PC-9 (cell line): ENCODE measurements around the gene NTF3. TPM values are rescaled to one million over a fixed set of nuclear protein-coding genes. Genes with fewer than 3 reads are reported as not detected.

Source experiments
- BruUV-seq: library from RNA; stranded (reverse); fragments of 400-500 nt; replicated peaks from 2 replicates; lab custom pipeline; 2021; lab: Mats Ljungman, UMichigan
- CTCF ChIA-PET: fragments of 300-600 bp; sonication (Branson Sonifier 250); formaldehyde crosslinking; loops from one replicate; lab custom pipeline; 2022; ENCODE audit warnings: antibody characterized with exemption; lab: Charles Lee
- POLR2A ChIA-PET: fragments of 300-600 bp; sonication (Branson Sonifier 250); formaldehyde crosslinking; loops from one replicate; lab custom pipeline; 2022; ENCODE audit warnings: antibody characterized with exemption; ENCODE audit not compliant: unreplicated experiment; lab: Charles Lee
- DNase-seq, 2 experiments: peaks; one replicate each; pipeline versions ENCODE4 v3.0.0 to v3.0.0-alpha.2; 2015 to 2022; ENCODE audit warnings: mixed read lengths in 1 of 2
- H2AFZ ChIP-seq: fragments of 200-600 bp; sonication (generic); 2 replicates; pipeline ENCODE4 v1.8.1; 2017; ENCODE audit warnings: antibody characterized with exemption
- H3F3A ChIP-seq: fragments of 200-600 bp; sonication (generic); 2 replicates; pipeline ENCODE4 v1.8.1; 2017; ENCODE audit warnings: antibody characterized with exemption, mild to moderate bottlenecking, low read depth; ENCODE audit not compliant: insufficient read depth
- H3K27ac ChIP-seq: fragments of 200-600 bp; sonication (generic); 2 replicates; pipeline ENCODE4 v1.6.1; 2016; ENCODE audit warnings: mixed run types
- H3K27me3 ChIP-seq: fragments of 200-600 bp; sonication (generic); 2 replicates; pipeline ENCODE4 v1.6.1; 2016; ENCODE audit warnings: low read depth, mixed run types; ENCODE audit not compliant: insufficient read depth
- H3K36me3 ChIP-seq: fragments of 200-600 bp; sonication (generic); 2 replicates; pipeline ENCODE4 v1.6.1; 2016; ENCODE audit warnings: low read depth, mixed run types
- H3K4me1 ChIP-seq: fragments of 200-600 bp; sonication (generic); replicated peaks from 2 replicates; pipeline ENCODE4 v1.6.1; 2016; ENCODE audit warnings: mixed run types; ENCODE audit not compliant: insufficient read depth
- H3K4me2 ChIP-seq: fragments of 200-600 bp; sonication (generic); 2 replicates; pipeline ENCODE4 v1.6.1; 2017; ENCODE audit warnings: mixed run types
- H3K4me3 ChIP-seq: fragments of 200-600 bp; sonication (generic); 2 replicates; pipeline ENCODE4 v1.6.1; 2016; ENCODE audit warnings: mixed run types
- H3K79me2 ChIP-seq: fragments of 200-600 bp; sonication (generic); 2 replicates; pipeline ENCODE4 v1.6.1; 2017; ENCODE audit warnings: low read depth, mixed run types
- H3K9me2 ChIP-seq: fragments of 200-600 bp; sonication (generic); 2 replicates; pipeline ENCODE4 v1.8.1; 2017; ENCODE audit warnings: mild to moderate bottlenecking; ENCODE audit not compliant: insufficient read depth
- H3K9me3 ChIP-seq: fragments of 200-600 bp; sonication (generic); 2 replicates; pipeline ENCODE4 v1.8.1; 2016; ENCODE audit warnings: low read depth; ENCODE audit not compliant: insufficient read depth
- H4K20me1 ChIP-seq: fragments of 200-600 bp; sonication (generic); 2 replicates; pipeline ENCODE4 v1.8.1; 2017; ENCODE audit not compliant: insufficient read depth
- EZH2 ChIP-seq: fragments of 200-600 bp; sonication (generic); IDR thresholded peaks from 2 replicates; pipeline ENCODE4 v1.8.0; 2017; ENCODE audit warnings: antibody characterized with exemption, low read depth
- intact Hi-C: fragments of 100-400 bp; cut with micrococcal nuclease; formaldehyde crosslinking; loops from one replicate; pipeline ENCODE4 v1.10.0; 2022; ENCODE audit not compliant: unreplicated experiment
- total RNA-seq: library from RNA; stranded (reverse); gene quantifications from 2 replicates; pipeline ENCODE4 v1.2.3, GENCODE V29; 2021
- TF ChIP-seq, protein P1 (sequence below): fragments of 200-600 bp; sonication (generic); conservative IDR thresholded peaks from 2 replicates; pipeline ENCODE4 v1.6.1; 2017; ENCODE audit warnings: mixed run types, antibody characterized with exemption, mild to moderate bottlenecking, moderate library complexity

Gene NTF3
- total RNA-seq, 1 experiment from 2014 or later: not detected

DNA sequence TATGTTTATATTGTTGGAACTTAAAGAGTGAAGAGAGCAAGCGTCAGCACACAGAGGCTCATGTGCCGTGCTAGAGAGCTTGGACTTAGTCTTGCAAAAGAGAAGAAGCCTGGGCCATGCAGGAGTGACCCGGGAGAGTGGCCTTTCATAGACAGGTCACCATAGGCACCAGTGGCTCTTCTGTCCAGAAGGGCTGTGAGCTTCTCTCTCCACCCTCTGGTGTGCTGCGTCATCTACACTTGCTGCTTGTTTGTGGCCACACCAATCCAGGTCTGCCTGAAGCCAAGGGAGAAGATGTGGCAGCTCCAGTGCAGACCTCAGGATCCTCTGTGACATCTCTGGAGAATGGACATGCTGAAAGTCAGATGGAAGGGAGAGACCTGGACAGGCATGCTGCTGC lies 74.4 kb downstream of the NTF3 start:
- Histone ChIP-seq H3K4me1 (no peaks in the 10 kb centered on the region), H3F3A (no peaks in the 10 kb centered on the region), H4K20me1 (no peaks in the 10 kb centered on the region), H3K4me3 (no peak overlapping the region), H3K36me3 (no peaks in the 10 kb centered on the region), H3K27ac (no peak overlapping the region), H3K9me2 (no peaks in the 10 kb centered on the region), H3K4me2 (no peak overlapping the region), H3K9me3 (no peaks in the 10 kb centered on the region), H2AFZ (no peak overlapping the region), H3K79me2 (no peaks in the 10 kb centered on the region), H3K27me3 (peaks cover 68% of the 10 kb centered on the region)
- no TSS peak for BruUV-seq
- intact Hi-C loops: no loop called here
- POLR2A ChIA-PET: no interaction called here
- CTCF ChIA-PET: interaction anchor here (0.6 kb wide), 1 partner anchor 1147 kb away, joined by 5 read pairs; no protein-coding TSS in a partner anchor
- no peak for TF ChIP-seq EZH2
- TF ChIP-seq, protein P1, sequence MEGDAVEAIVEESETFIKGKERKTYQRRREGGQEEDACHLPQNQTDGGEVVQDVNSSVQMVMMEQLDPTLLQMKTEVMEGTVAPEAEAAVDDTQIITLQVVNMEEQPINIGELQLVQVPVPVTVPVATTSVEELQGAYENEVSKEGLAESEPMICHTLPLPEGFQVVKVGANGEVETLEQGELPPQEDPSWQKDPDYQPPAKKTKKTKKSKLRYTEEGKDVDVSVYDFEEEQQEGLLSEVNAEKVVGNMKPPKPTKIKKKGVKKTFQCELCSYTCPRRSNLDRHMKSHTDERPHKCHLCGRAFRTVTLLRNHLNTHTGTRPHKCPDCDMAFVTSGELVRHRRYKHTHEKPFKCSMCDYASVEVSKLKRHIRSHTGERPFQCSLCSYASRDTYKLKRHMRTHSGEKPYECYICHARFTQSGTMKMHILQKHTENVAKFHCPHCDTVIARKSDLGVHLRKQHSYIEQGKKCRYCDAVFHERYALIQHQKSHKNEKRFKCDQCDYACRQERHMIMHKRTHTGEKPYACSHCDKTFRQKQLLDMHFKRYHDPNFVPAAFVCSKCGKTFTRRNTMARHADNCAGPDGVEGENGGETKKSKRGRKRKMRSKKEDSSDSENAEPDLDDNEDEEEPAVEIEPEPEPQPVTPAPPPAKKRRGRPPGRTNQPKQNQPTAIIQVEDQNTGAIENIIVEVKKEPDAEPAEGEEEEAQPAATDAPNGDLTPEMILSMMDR: no peak
- DNase-seq: no peak

DNA sequence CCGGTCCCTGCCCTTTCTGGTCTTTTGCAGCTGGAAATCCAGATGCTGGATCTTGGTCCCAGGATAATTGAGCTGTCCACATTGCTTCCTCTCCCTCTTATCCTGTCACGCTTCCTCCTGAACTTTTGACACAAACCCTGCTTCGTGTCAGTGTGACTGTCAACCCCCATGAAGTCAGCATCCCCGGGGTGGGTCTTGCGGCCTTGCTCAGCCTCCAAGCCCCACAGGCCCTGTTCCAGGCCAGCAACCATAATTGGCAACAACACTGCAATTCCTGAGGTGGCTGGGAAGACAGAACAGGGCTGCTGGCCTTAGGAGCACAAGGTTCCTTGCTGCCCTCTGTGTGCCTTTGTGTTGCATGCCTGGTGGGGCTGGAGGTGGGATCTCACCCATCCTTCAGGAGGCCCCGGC lies 74.9 kb downstream of the NTF3 start:
- H2AFZ ChIP-seq: no peak overlapping the region
- POLR2A ChIA-PET: no interaction called here
- no peak for DNase-seq
- no peaks in the 10 kb centered on the region for H3K9me2 ChIP-seq
- no peaks in the 10 kb centered on the region for H3K9me3 ChIP-seq
- intact Hi-C loops: no loop called here
- H3K4me1 ChIP-seq: no peaks in the 10 kb centered on the region
- H3K27ac ChIP-seq: no peak overlapping the region
- H3K27me3 ChIP-seq: peaks cover 68% of the 10 kb centered on the region
- CTCF ChIA-PET: no interaction called here
- H3K36me3 ChIP-seq: no peaks in the 10 kb centered on the region
- no peak overlapping the region for H3K4me2 ChIP-seq
- no TSS peak for BruUV-seq
- no peaks in the 10 kb centered on the region for H4K20me1 ChIP-seq
- no peaks in the 10 kb centered on the region for H3F3A ChIP-seq
- no peaks in the 10 kb centered on the region for H3K79me2 ChIP-seq
- no peak for TF ChIP-seq EZH2
- TF ChIP-seq, protein P1: no peak
- no peak overlapping the region for H3K4me3 ChIP-seq

DNA sequence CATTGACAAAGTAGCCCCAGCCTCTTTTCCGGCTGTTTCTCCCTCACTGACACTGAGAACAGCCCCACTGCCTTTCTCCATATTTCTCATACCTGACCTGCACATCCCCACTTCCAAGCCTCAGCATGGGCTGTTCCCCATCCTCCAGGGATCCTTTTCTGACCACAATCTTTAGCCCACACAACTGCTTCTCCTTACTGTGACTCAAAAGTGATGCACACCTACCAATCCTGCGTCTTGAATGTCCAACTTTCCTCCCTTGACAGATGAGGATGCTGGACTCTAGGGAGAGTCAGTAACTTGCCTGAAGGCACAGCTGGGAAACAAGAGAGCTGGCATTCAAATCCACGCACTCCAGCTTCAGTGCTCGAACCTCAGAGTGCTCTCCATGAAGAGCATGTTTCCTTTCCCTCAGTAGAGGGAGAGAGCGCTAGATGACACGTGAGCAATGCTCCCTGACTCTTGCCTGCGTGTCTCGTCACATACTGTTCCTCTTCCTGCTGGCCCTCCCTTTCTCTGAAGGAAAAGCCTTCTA lies 75.6 kb downstream of the NTF3 start:
- no peak overlapping the region for H3K4me3 ChIP-seq
- no peak overlapping the region for H3K27ac ChIP-seq
- H3F3A ChIP-seq: no peaks in the 10 kb centered on the region
- no peak overlapping the region for H3K4me2 ChIP-seq
- ChIA-PET CTCF (no interaction called here), POLR2A (no interaction called here)
- H2AFZ ChIP-seq: no peak overlapping the region
- TF ChIP-seq, protein P1: no peak
- TF ChIP-seq EZH2: no peak
- H3K27me3 ChIP-seq: peaks cover 70% of the 10 kb centered on the region
- DNase-seq: no peak
- no peaks in the 10 kb centered on the region for H3K79me2 ChIP-seq
- H3K9me2 ChIP-seq: no peaks in the 10 kb centered on the region
- H3K4me1 ChIP-seq: no peaks in the 10 kb centered on the region
- H3K36me3 ChIP-seq: no peaks in the 10 kb centered on the region
- intact Hi-C loops: no loop called here
- H4K20me1 ChIP-seq: no peaks in the 10 kb centered on the region
- BruUV-seq: no TSS peak
- no peaks in the 10 kb centered on the region for H3K9me3 ChIP-seq
